Motor neuron (in vitro differentiated cells): Measurements from ENCODE around the gene UBE2R2. TPM values are rescaled to one million over a fixed set of nuclear protein-coding genes. Genes with fewer than 3 reads are reported as not detected.
"Not testable (repeated sequence)": the region's sequence is repeated elsewhere in the genome, so short reads cannot be mapped to it uniquely, and the experiment has no call there.

Source experiments
- ATAC-seq, 8 experiments: fragments of 200-7000 bp; cut with Tn5 transposase; replicated peaks in 6 of 8; 2 replicates each; pipeline ENCODE4 v1.8.0; 2021; ENCODE audit warnings: mild to moderate bottlenecking in 8 of 8, moderate library complexity in 8 of 8
- H3K27ac ChIP-seq, 2 donors: fragments of 250-450 bp; sonication (Bioruptor Pico); 2 replicates each; pipeline ENCODE4 v1.9.0; 2021; ENCODE audit warnings: antibody characterized with exemption in 2 of 2, mild to moderate bottlenecking in 2 of 2, moderate library complexity in 1 of 2
- H3K4me1 ChIP-seq, 2 donors: fragments of 250-450 bp; sonication (Bioruptor Pico); replicated peaks in 1 of 2; 2 replicates each; pipeline ENCODE4 v1.6.1; 2021; ENCODE audit warnings: antibody characterized with exemption in 2 of 2, mild to moderate bottlenecking in 2 of 2, moderate library complexity in 1 of 2
- H3K4me3 ChIP-seq, 5 donors: fragments of 250-450 bp; sonication (Bioruptor Pico); 2 replicates each; pipeline ENCODE4 v1.9.0; 2021; ENCODE audit warnings: antibody characterized with exemption in 5 of 5, mild to moderate bottlenecking in 5 of 5, moderate library complexity in 4 of 5
- WGBS, 10 experiments: fragments of 450-650 bp; shearing (Covaris generic); methylation state at CpG; one replicate each; pipeline ENCODE4 v1.0.0; 2022; 5-methylcytosine and 5-hydroxymethylcytosine counted together
- in situ Hi-C, 9 experiments: fragments of 400-800 bp; cut with MboI; loops; one replicate each; pipeline ENCODE4 v1.15.0; 2021; ENCODE audit warnings: low sequenced_read_pairs in 9 of 9, low pct_unique_long_range_greater_than_20kb in 2 of 9; ENCODE audit not compliant: unreplicated experiment in 9 of 9
- total RNA-seq, 8 experiments: library from RNA; unstranded; fragments of 300-600 nt; gene quantifications; 2 replicates each; pipeline versions ENCODE4 v1.2.3 to v1.2.4, GENCODE V29; 2022

UBE2R2 gene
- 10 to 100 TPM; 14.4 to 48.1 (median 30.2) TPM for total RNA-seq

- in situ Hi-C loops = no loop called here
- 4 to 93% (median 41%) methylated on average over 2 to 5 of the region's 66 CpGs; no CpG with 5 or more reads in 4 of the 10 experiments for WGBS, 10 experiments
- Histone ChIP-seq H3K4me3 (peak within 1 kb of the TSS; percentile 48 to 100 (median 97)), H3K27ac (peak within 1 kb of the TSS; percentile 98 to 99), H3K4me1 (peaks cover 10 to 19% of the 10 kb centered on the region in 2 donors)
- peak; percentile 66 to 85 (median 80) for ATAC-seq
Measured at GRCh38 chr9:33816327-33817252, at the start of gene UBE2R2. Gene UBE2R2, plus strand, starts transcription at chr9:33817160. Its CDS starts 598 bp downstream, at chr9:33817758.

GRCh38 chr9:33770156-33770880 lies 46.6 kb upstream of the UBE2R2 start:
- in situ Hi-C loops, H3K27ac ChIP-seq: not testable (repeated sequence)
- 83 to 100% methylated on average over 1 to 3 of the region's 3 CpGs; no CpG with 5 or more reads in 8 of the 10 experiments for WGBS, 10 experiments

GRCh38 chr9:33773135-33773534 lies 43.8 kb upstream of the UBE2R2 start:
- H3K27ac ChIP-seq, H3K4me1 ChIP-seq, in situ Hi-C loops, H3K4me3 ChIP-seq, ATAC-seq: not testable (repeated sequence)

More at GRCh38 chr9:33770156-33770880, 46.6 kb upstream of the UBE2R2 start:
- peak in 3 of 8 experiments; percentile 50 to 94 (median 90) for ATAC-seq
- not testable (repeated sequence) for H3K4me3 ChIP-seq, H3K4me1 ChIP-seq

- WGBS, 10 experiments = 0 to 80% (median 53%) methylated on average over 1 to 5 of the region's 5 CpGs
- H3K4me3 ChIP-seq, H3K4me1 ChIP-seq, H3K27ac ChIP-seq, in situ Hi-C loops: not testable (repeated sequence)
- peak in 5 of 8 experiments; percentile 9 to 69 (median 24) for ATAC-seq
Measured at GRCh38 chr9:33774074-33774659, 42.8 kb upstream of the UBE2R2 start.

GRCh38 chr9:33776578-33776977 lies 40.4 kb upstream of the UBE2R2 start:
- Histone ChIP-seq H3K4me1 (no peaks in the 10 kb centered on the region), H3K27ac (no peak overlapping the region), H3K4me3 (no peak overlapping the region)
- ATAC-seq = no peak
- in situ Hi-C loops = no loop called here

GRCh38 chr9:33778700-33779351 lies 38.1 kb upstream of the UBE2R2 start:
- H3K4me1 ChIP-seq = no peaks in the 10 kb centered on the region
- 7 to 100% (median 50%) methylated on average over 1 to 5 of the region's 6 CpGs; no CpG with 5 or more reads in 1 of the 10 experiments for WGBS, 10 experiments
- no peak overlapping the region for H3K4me3 ChIP-seq
- ATAC-seq = peak; percentile 41 to 94 (median 68)
- in situ Hi-C loops = no loop called here
- no peak overlapping the region for H3K27ac ChIP-seq

GRCh38 chr9:33780276-33780675 lies 36.7 kb upstream of the UBE2R2 start:
- Histone ChIP-seq H3K4me1 (no peaks in the 10 kb centered on the region), H3K27ac (no peak overlapping the region), H3K4me3 (no peak overlapping the region)
- in situ Hi-C loops = no loop called here
- ATAC-seq = no peak

- peak in 2 of 8 experiments; percentile 15 to 25 for ATAC-seq
- Histone ChIP-seq H3K27ac (no peak overlapping the region), H3K4me3 (no peak overlapping the region), H3K4me1 (no peaks in the 10 kb centered on the region)
- in situ Hi-C loops = no loop called here
- WGBS, 10 experiments = 100% methylated on average over 1 of the region's 1 CpG; no CpG with 5 or more reads in 7 of the 10 experiments
Measured at GRCh38 chr9:33781736-33782135, 35.2 kb upstream of the UBE2R2 start.

GRCh38 chr9:33782395-33783152 lies 34.4 kb upstream of the UBE2R2 start:
- in situ Hi-C loops = no loop called here
- H3K4me1 ChIP-seq = no peaks in the 10 kb centered on the region
- H3K27ac ChIP-seq = no peak overlapping the region
- no peak for ATAC-seq
- H3K4me3 ChIP-seq = no peak overlapping the region
- 44 to 75% (median 59%) methylated on average over 1 to 4 of the region's 4 CpGs; no CpG with 5 or more reads in 1 of the 10 experiments for WGBS, 10 experiments

- in situ Hi-C loops = no loop called here
- peak in 1 of 8 experiments; percentile 59 for ATAC-seq
- H3K4me3 ChIP-seq = no peak overlapping the region
- H3K4me1 ChIP-seq = no peaks in the 10 kb centered on the region
- WGBS, 10 experiments = 67 to 96% (median 83%) methylated on average over 1 to 5 of the region's 5 CpGs; no CpG with 5 or more reads in 1 of the 10 experiments
- H3K27ac ChIP-seq = no peak overlapping the region
Measured at GRCh38 chr9:33785914-33786313, 31.0 kb upstream of the UBE2R2 start.

GRCh38 chr9:33786681-33787080 lies 30.3 kb upstream of the UBE2R2 start:
- H3K27ac ChIP-seq = no peak overlapping the region
- 60 to 100% (median 70%) methylated on average over 1 to 2 of the region's 2 CpGs; no CpG with 5 or more reads in 6 of the 10 experiments for WGBS, 10 experiments
- no peaks in the 10 kb centered on the region for H3K4me1 ChIP-seq
- ATAC-seq = no peak
- no peak overlapping the region for H3K4me3 ChIP-seq
- in situ Hi-C loops = no loop called here

- Histone ChIP-seq H3K4me1 (no peaks in the 10 kb centered on the region), H3K27ac (no peak overlapping the region), H3K4me3 (no peak overlapping the region)
- no peak for ATAC-seq
- WGBS, 10 experiments = 0 to 67% (median 10%) methylated on average over 1 of the region's 1 CpG; no CpG with 5 or more reads in 6 of the 10 experiments
- in situ Hi-C loops = no loop called here
Measured at GRCh38 chr9:33787839-33788238, 29.1 kb upstream of the UBE2R2 start.
